ENCODE measurements around the gene DOCK2. TPM values are rescaled to one million over a fixed set of nuclear protein-coding genes. Genes with fewer than 3 reads are reported as not detected.

DOCK2 gene
- polyA plus RNA-seq, 1 donor (not counting 4 experiments of a cell fraction or from before 2014, with no cell fraction given) = 0.21 TPM

DNA sequence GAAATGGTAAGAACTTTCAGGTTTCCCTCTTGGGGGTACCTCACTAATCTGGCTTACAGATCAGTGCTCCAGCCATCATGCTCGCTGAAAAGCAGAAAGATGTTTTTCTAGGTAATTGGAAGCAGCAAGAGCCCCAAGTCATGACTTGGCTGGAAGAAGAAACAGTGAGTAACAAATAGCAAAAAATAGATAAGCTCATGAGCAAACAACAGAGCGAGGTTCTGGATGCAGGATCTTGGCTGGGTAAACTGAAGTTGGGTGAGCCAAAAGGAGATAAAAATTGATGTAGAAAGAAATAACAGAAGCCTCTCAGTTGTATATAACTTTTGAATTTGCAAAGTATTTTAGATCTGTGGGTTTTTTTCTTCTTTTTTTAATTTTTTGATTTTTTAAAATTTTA, 233.1 kb downstream of the DOCK2 start:
- Histone ChIP-seq H4K20me1 (ENCODE audit: control insufficient read depth, extremely low read depth, insufficient read depth, low read length) (no peaks in the 10 kb centered on the region), H3K36me3 (ENCODE audit: control insufficient read depth in 2 of 2, extremely low read depth in 1 of 2, insufficient read depth in 2 of 2, low read length in 2 of 2) (no peaks in the 10 kb centered on the region), H3K79me2 (ENCODE audit: control insufficient read depth, insufficient read depth, low read length) (no peaks in the 10 kb centered on the region), H3K4me3 (ENCODE audit: control insufficient read depth in 2 of 3, extremely low read depth in 1 of 3, insufficient read depth in 2 of 3, low read depth in 1 of 3, low read length in 3 of 3) (no peak overlapping the region), H3K9me1 (ENCODE audit: control insufficient read depth, extremely low read depth, insufficient read depth, low read length) (no peaks in the 10 kb centered on the region), H3K9me3 (ENCODE audit: control insufficient read depth, low read depth, low read length) (no peaks in the 10 kb centered on the region), H3K27me3 (ENCODE audit: control insufficient read depth, extremely low read depth, insufficient read depth, low read length) (no peaks in the 10 kb centered on the region), H2AFZ (ENCODE audit: control insufficient read depth, low read length) (no peak overlapping the region), H3K4me2 (ENCODE audit: control insufficient read depth, extremely low read depth, insufficient read depth, low read depth, low read length) (no peak overlapping the region), H3K4me1 (ENCODE audit: control insufficient read depth, extremely low read depth, insufficient read depth, low read length) (no peaks in the 10 kb centered on the region), H3K9ac (ENCODE audit: control insufficient read depth, extremely low read depth, insufficient read depth, low read length) (no peak overlapping the region), H3K27ac (ENCODE audit: control insufficient read depth, insufficient read depth, low read length) (no peak overlapping the region)
- TF ChIP-seq CTCF (optimal IDR thresholded peaks at IDR 0.05 in 1 of 3, IDR thresholded peaks at IDR 0.05 in 1 of 3, conservative IDR thresholded peaks at IDR 0.05 in 1 of 3; ENCODE audit: extremely low read depth in 1 of 3, insufficient read depth in 2 of 3, low read length in 3 of 3) (no peak), EZH2 (IDR thresholded peaks at IDR 0.05; ENCODE audit: low read length) (no peak)
- dilution Hi-C loops (cut with MboI; ENCODE audit: extremely low pct_ligation_motif_present, low sequenced_read_pairs) = no loop called here
- FAIRE-seq = no peak
- no peak for DNase-seq (ENCODE audit: low read depth, low spot score)

DNA sequence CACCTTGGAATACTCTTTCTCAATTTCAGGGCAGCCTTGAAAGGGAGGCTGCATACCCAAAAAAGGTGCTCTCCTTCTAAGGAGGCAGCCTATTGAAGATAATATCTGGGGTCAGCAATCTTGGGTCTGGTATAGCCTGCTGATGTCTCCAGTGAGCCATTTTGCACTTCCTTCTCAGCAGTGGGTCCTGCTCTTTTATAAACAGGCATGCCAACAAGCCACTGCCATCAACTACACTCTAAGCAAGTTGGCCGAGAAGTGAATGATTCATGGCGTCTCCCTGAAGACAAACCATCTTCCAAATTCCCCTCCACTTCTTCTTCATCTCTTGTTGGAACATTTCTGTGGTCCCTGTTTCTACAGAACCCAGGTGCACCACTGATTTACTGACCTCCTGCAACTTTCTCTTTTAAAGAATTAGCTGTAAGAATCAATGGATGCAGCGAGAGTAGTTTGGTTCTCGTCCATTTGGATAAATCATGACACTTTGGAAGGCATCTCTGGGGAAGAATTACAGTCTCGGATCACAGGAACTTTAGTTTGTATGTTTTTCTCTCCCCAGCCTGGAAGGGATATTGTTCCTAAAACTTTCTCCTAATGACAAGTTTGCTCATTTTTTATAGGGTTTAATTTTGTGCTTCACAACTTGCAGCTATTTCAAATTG, 234.9 kb downstream of the DOCK2 start:
- Histone ChIP-seq H3K9me1 (ENCODE audit: control insufficient read depth, extremely low read depth, insufficient read depth, low read length) (no peaks in the 10 kb centered on the region), H3K9me3 (ENCODE audit: control insufficient read depth, low read depth, low read length) (no peaks in the 10 kb centered on the region), H3K27ac (ENCODE audit: control insufficient read depth, insufficient read depth, low read length) (no peak overlapping the region), H3K4me1 (ENCODE audit: control insufficient read depth, extremely low read depth, insufficient read depth, low read length) (no peaks in the 10 kb centered on the region), H3K4me2 (ENCODE audit: control insufficient read depth, extremely low read depth, insufficient read depth, low read depth, low read length) (no peak overlapping the region), H3K4me3 (ENCODE audit: control insufficient read depth in 2 of 3, extremely low read depth in 1 of 3, insufficient read depth in 2 of 3, low read depth in 1 of 3, low read length in 3 of 3) (no peak overlapping the region), H4K20me1 (ENCODE audit: control insufficient read depth, extremely low read depth, insufficient read depth, low read length) (no peaks in the 10 kb centered on the region), H3K27me3 (ENCODE audit: control insufficient read depth, extremely low read depth, insufficient read depth, low read length) (no peaks in the 10 kb centered on the region), H2AFZ (ENCODE audit: control insufficient read depth, low read length) (no peak overlapping the region), H3K9ac (ENCODE audit: control insufficient read depth, extremely low read depth, insufficient read depth, low read length) (no peak overlapping the region), H3K36me3 (ENCODE audit: control insufficient read depth in 2 of 2, extremely low read depth in 1 of 2, insufficient read depth in 2 of 2, low read length in 2 of 2) (no peaks in the 10 kb centered on the region), H3K79me2 (ENCODE audit: control insufficient read depth, insufficient read depth, low read length) (no peaks in the 10 kb centered on the region)
- DNase-seq (ENCODE audit: low read depth, low spot score) = no peak
- no peak for FAIRE-seq
- dilution Hi-C loops (cut with MboI; ENCODE audit: extremely low pct_ligation_motif_present, low sequenced_read_pairs) = no loop called here
- no peak for TF ChIP-seq EZH2 (IDR thresholded peaks at IDR 0.05; ENCODE audit: low read length)
- no peak for TF ChIP-seq CTCF (optimal IDR thresholded peaks at IDR 0.05 in 1 of 3, IDR thresholded peaks at IDR 0.05 in 1 of 3, conservative IDR thresholded peaks at IDR 0.05 in 1 of 3; ENCODE audit: extremely low read depth in 1 of 3, insufficient read depth in 2 of 3, low read length in 3 of 3)

Measured in keratinocyte (primary cell).